Adrenal gland (tissue), 5 donors: ENCODE results near the gene CEP295NL.

Source experiments
- POLR2A ChIP-seq, 2 donors: fragments of 450-650 bp; IDR thresholded peaks; one replicate each; pipeline ENCODE4 v1.6.1; 2017; ENCODE audit warnings: antibody characterized with exemption in 2 of 2, mild to moderate bottlenecking in 2 of 2, moderate library complexity in 1 of 2
- TF ChIP-seq, protein P1 (sequence below), 6 experiments: fragments of 450-650 bp in 4 of 6; fragments of 200-600 bp in 2 of 6; sonication (generic) in 1 of 6; IDR thresholded peaks; 1 replicate in 5 of 6; 2 replicates in 1 of 6; pipeline versions ENCODE4 v1.5.1 to v1.8.0; 2016 to 2021; ENCODE audit warnings: antibody characterized with exemption in 6 of 6, mild to moderate bottlenecking in 2 of 6, moderate library complexity in 1 of 6
- donor health status: DM: no; HTN: no; CAD: no.

GRCh38 chr17:78884148-78884825, 18.7 kb downstream of the CEP295NL start:
- TF ChIP-seq, protein P1, sequence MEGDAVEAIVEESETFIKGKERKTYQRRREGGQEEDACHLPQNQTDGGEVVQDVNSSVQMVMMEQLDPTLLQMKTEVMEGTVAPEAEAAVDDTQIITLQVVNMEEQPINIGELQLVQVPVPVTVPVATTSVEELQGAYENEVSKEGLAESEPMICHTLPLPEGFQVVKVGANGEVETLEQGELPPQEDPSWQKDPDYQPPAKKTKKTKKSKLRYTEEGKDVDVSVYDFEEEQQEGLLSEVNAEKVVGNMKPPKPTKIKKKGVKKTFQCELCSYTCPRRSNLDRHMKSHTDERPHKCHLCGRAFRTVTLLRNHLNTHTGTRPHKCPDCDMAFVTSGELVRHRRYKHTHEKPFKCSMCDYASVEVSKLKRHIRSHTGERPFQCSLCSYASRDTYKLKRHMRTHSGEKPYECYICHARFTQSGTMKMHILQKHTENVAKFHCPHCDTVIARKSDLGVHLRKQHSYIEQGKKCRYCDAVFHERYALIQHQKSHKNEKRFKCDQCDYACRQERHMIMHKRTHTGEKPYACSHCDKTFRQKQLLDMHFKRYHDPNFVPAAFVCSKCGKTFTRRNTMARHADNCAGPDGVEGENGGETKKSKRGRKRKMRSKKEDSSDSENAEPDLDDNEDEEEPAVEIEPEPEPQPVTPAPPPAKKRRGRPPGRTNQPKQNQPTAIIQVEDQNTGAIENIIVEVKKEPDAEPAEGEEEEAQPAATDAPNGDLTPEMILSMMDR (IDR thresholded peaks at IDR 0.05) = no peak
- TF ChIP-seq POLR2A (IDR thresholded peaks at IDR 0.05) = no peak
